ENCODE measurements around the gene HOXB9.

HOXB9 gene

DNA sequence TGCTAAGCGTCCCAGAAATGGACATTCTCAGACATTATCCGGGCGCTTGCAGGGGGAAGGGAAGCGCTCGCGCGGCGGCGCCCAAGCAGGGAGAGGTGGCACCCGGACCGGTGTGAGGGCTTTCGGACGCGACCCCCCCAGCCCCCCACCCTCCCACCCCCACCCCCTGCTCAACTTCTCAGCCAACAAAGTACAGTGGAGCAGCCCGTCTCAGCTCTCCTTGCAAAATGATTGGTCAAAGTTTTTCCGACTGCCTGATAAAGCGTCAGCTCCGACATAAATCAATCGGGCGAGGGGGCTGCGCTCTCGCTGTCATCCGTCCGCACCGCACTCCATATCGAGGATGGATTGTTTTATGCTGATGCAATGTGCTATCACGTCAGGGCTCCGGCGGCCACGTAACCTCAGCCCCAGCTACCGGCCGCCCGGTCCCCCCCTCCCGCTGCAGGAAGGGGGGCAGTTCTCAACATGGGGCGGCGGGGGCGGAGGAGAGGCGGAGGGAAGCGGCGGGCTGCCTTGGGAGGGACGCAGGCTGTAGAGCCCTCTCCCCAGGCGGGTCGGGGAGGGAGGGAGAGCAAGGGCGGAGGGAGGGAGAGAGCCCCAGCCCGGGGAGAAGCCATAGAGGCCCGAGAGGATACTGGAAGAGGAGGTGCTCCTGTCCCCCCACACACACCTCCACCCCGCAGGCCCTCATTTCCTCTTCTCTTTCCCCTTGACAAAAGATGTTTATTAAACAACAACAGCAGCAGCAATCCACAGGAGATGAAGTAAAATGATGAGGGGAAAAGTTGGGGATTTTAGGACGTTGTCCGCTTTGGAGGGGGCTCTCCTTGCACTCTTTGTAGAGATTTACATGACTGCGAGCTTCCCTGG lies at the start of gene HOXB9:
HOXB9 (minus strand) TSS at position 114 of the 873 bp plus-strand sequence; CDS start at position 25, 89 bp downstream.
- no peak for DNase-seq

DNA sequence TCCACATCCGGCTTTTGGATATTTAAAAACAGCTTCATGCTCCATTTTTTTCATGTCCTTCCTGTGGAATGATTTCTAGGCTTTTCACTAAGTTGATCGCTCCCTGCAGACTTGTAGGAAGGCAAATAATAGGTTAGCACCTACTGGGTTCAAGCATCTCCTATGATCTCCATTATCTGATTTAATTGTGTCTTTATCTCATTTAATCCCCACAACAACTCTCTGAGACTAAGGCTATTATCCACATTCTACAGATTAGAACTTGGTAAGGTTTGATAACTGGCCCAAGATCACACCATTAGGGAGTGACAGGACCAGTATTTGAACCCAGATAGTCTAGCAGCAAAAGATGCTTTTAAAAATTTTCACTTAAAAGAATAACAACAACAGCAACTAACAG lies 46.2 kb upstream of the HOXB9 start:
- DNase-seq: no peak

DNA sequence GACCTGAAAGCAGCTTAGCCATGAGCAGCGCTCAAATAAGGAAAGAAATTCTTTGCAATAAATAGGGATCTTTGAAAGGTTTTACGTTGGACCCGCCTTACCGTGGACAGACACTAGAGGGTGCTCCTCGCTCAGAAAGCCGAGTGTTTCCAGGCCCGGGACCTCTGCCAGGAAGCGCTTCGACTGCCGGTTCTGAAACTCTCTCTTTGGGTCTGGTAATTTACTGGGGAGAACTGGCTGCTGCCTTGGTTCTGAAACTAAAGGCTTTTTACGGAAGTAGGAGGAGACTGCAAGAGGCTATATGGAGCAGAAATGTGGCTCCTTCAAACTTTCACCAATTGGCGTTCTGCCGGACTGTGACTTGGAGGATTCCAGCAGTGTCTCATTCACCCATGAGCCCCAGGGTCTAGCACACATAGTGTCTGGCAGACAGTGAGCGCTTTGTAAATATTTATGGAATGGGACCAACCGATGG lies 45.6 kb upstream of the HOXB9 start:
- peak; percentile 50 for DNase-seq

DNA sequence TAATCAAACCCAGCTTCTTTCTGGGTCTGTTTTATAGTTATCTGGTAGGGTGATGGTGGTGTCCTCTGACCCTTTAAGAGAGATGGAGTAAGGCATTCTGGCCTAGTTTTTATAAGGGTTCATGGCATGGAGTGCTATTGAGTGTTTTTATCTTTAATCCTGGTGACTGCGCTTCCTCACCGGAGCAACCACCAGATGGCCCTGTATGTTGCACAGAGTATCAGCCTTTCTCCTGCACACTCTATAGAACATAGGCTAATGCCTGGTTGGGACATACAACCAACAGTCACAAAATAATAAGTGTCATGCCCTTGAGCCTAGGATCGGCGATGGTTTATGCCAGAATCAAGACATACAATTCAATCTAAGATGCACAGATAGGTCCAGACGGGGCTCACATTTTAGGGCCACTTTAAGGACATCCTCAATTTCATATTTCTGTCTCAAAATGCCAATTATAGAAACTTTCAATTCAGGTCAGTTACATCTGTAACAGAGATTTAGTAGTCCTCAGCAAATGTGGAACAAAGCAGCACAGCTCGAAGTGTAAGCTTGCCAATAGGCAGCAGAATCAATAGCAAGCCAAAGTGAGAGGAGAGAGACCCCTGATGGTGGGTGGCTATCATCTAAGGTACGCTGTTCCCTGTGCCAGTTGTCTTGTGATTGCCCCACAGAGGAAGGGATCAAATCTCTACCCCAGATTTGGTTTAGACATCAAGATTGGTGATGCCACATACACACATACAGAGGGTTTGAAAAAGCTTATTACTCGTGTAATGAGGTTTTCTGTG lies 37.2 kb upstream of the HOXB9 start:
- DNase-seq: no peak

DNA sequence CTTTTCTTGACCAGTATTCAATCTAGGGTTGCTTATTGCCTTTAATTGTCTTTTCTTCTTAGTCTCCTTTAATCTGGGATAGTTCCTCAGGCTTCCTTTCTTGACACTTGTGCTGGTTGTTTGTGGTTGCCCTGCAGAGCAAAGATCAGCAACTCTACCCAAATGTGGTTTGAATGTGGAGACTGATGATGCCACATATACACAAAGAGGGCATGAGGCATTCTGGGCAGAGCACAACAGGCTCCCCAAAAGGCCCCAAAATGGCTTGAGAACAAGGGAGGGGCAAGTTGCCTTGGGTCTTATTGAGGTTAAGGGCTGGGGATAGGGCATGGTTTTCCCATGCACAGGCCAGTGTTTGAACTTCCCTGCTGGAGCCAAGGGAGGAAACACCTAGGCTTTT lies 29.8 kb upstream of the HOXB9 start:
- DNase-seq: no peak

DNA sequence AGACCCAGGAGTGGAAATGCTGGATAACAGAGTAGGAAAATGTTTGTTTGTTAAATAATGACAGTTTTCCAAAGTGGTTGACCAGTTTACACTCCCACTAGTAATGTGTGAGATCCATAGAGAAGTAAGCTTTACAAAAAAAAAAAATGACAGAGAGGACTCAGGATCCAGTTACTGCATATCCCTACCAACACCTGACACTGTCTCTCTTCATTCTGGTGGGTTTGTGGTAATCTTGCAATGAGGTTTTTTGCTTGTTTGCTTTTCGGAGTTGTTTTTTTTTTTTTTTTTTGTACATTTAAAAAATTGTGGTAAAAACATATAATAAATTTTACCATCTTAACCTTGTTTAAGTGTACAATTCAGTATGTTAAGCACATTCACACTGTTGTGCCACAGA lies 23.6 kb upstream of the HOXB9 start:
- no peak for DNase-seq

DNA sequence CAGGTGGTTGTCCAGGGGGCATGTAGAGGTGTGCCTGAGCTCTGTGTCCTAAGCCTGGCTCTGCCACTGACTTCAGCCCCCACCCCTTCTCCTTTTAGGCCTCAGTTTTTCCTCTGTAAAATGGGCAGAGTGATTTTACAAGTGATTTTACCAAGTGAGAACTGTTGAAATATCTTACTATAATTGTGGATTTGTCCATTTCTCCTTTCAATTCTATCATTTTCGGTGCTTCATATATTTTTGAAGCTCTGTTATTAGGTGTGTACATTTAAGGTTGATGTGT lies 21.7 kb upstream of the HOXB9 start:
- DNase-seq: no peak

DNA sequence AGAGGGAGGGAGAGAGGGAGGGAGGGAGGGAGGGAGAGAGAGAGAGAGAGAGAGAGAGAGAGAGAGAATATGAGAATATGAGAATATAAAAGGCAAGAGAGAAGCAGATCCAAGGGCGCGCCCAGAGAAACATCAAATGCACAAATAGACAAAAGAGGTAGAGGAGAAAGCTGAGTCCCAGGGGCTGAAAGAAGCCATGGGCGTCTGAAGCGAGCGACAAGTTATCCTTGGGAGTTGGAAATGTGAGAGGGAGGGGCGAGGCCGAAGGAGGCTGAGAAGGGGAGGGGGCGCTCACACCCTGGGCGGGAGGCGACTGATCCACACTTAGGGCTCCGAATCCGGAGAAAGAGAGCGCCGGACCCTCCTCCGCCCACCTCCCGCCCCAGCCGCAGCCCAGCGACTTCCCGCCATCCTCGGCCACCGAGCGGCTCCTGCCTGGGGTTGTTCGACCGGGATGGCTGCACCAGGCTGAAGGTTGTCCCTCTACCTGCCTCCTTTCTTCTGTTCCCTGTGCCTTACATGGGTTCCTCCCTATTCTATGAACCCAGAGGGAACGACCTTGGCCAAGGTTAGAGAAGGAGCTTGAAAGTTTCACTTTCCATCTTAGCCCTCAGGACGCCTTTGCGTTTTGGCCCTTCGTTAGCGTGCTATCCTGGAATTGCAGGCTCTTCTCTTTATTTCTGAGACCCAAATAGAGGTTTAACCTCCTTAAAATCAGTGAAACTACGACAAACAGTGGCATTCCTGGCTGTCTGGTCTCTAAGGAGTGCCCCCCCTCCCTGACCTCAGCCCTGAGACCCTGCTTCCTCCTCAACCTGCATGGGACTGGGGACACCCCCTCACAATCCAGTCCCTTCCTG lies 21.2 kb upstream of the HOXB9 start:
- no peak for DNase-seq

DNA sequence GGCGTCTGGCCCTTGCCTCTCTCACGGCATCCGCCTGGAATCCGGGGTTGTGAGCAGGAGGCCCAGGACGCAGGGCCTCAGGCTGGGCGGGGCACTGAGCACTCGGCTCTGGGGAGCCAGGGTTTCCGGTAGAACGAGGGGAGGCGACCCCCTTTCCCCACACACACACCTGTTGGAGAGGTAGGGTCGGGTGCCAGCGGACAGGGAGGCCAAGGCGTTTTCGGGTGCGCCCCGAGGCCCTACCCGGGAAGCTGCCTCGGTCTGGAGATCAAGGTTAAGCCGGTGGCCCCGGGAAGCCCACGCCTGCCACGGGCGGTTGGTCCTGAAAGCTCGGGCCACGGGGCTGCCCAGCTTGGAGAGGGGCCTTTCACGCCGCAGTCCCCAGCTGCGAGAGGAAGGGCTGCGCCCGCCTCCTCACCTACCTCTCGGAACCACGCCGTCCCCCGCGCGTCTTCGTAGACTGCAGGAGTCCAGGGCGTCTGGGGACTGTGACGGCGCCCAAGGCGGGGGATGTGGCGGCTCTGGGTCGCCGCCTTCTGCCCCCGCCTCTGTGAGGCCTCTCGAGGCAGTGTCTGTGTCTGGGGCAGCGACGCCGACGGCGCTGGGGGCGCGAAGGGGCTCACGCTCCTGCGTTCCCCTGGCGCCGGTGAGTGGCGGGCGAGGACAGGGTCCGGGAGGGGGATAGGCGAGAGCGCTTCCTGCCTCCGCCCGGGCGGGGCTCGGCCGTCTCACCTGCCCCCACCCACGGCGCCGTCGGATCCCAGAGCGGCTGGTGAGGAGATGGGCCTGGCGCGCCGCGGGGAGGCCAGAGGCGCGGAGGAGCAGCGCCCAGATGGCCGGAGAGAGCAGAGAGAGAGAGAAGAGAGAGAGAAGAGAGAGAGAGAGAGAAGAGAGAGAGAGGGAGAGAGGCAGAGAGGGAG lies 20.3 kb upstream of the HOXB9 start:
- DNase-seq: no peak

DNA sequence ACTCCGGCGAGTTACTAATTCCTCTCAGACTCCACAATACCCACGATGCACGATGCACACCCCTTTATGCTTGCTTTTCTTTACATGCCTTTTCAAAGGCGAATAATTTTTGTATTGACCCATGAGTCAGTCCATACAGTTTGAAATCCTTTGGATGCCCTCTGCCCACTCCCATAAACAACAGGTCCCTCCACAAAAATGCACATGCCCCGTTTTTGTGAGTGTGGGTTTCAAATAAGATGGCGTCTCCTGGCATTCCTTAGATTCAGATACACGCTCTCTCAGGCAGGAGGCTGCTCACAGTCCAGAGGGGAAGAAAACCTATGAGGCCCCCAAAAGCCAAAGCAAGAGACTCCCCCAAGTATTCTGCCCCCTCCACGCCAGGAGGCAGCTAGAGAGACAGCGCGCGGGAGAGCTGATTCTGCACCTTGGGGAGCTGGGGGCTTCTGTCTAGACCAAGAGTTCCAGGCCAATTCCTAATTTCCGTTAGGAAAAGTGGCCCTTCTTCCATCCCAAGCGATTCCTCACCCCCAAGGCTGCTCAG lies 19.6 kb upstream of the HOXB9 start:
- DNase-seq: no peak

DNA sequence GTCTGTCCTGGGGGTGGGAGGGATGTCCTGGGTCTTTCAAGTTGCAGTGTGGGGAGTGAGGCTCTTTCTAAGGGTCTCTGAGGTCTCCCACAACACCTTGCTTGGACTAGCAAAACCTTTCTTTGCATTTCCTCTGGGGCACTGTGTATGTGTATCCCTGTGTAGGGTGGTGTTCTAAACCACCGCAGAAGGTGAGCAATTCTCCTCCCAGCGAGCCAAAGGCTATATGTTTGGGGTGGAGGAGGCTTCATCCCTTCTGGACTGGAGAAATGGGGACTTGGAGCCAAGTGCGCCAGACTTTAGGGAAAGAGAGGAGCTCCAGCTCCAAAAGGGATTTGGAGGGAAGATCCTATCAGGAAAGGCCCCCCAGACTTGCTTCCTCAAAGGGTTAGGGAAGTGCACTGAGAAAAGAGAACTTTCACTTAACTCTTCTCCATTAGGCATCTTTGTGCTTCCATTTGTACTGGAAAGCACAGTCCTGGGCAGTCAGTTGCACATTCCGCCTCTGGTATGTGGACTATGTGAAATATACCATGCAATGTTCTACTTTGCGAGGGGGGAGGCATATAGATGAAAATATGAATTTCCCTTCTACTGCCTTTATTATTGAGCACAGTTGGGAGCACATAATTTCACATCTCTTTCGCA lies 18.9 kb upstream of the HOXB9 start:
- no peak for DNase-seq

DNA sequence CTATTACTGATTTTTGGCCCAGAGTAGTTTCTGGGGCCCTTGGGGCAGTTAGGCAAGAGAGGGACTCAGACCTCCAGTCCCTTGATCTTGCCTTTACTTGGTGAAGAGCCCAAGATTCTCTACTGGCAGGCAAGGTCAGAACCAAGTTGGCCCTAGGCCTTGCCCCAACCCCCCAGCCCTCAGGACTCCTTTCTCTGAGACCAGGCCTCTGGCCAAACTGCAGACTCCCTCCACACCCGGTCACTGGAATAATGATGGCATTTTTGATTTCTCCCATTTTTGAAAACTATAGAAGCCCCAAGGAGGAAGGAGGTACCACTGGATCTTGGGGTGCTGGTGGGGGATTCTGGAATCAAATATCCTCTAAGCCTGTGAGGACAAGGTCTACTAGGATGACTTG lies 18.0 kb upstream of the HOXB9 start:
- no peak for DNase-seq

DNA sequence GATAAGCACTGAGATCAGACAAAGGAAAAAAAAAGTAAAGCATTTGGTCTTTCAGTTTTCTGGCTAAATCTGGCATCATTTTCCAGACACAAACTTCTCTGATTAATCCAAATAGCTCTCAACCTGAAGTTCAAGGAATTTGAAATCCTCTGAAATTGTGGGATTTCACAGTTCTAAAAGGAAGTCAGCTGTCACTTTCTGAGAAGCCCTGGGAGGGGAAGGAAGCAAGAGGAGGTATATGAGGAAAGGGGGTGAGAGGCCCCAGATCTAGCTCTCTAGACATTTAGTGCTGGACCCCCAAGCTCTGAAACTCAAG lies 17.5 kb upstream of the HOXB9 start:
- no peak for DNase-seq

DNA sequence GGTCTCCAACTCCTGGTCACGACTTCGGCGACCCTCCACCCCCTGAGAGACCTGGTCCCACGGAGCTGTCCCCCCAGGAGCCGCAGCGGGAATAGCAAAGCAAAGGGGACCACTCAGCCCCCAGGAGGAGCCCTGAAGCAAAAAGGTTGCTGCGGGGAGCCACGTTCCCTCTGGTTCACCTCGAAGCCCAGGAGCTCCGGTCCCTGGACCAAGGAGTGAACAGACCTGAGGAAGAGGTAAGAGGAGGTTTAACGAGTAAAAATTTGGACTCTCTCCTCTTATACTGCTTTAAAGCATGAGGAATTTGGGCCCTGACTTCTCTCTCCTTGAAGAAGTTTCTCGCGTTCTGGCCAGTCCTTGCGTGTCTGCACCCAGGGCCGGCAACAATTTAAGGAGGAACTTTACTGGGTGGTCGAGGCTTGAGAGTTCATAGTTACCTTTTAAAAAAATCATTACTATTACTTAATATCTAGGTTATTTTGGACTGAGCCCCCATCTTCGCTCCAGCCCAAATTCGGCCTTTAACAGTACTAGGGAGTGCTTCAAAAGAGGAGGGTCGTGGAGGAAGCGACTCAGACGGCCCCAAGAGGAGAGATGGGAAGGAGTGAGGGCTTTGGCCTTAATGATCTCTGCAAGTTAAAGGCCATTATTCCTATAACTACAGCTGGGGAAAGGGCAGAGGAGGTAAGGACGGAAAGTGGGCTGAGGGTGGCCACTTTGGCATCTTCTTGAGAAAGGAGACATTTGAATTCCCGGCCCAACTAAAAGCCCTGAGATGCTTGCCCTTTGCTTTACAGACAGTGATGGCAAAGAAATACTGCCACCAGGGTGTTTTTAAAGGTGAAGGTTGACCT lies 16.9 kb upstream of the HOXB9 start:
- no peak for DNase-seq

DNA sequence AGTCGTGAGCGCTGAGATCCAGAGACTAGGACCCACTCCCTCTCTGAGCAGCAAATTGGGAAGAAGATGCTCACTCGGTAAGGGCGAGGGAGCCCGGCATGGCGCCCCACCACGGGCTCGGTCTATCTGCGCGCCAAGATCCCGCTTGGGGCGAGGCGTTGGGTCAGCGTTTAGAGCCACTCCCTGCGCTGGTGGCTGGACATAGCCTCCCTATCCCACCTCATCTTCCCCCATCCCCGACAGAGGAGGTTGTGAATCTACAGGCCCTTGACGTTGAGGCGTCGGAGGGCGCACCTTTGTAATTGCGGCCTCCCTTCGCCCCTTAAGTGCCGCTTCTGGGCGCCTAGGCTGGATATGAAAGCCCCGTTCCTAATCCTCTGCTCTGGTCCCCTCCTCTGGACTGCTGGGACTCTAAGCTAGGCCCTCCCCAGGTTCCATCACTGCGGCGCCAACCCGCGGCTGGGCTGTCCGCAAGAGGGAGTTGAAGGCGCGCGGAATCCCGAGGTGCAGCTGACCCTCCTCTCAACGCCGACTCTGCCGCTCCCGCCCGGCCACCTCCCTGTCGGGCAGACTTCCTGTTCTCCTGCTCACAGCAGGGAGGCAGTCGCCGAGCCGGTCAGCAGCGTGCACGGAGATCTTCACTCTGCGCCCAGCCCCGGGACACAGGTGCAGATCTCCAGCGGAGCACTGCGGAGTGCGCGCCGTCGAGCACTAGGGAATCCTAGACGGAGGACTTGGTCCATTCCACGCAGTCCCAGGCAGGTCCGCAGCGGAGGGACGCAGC lies 16.1 kb upstream of the HOXB9 start:
- no peak for DNase-seq

DNA sequence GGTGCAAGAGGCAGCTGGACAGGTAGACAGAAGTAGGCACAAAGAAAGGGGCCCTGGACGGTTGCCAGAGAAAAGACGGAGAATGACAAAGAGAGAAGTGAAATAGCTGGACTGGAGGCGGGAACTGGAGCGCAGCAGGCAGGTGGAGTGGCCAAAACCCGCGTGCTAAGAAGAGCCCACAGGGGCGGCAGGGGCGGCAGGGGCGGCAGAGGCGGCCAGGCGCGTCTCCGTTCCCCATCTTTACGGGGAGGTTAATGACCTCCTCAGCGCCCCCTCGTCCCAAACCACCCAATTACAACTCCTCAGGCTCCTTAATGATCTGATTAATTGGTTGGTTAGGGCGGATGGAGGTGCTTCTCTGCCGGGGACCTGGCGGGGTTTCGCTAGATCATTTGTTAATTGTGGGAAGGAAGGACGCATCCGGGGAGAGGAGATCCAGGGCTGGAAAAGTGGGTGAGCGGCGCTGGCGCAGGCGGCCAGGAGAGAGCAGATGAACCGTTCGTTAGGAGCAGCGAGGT lies 15.4 kb upstream of the HOXB9 start:
- DNase-seq: no peak

DNA sequence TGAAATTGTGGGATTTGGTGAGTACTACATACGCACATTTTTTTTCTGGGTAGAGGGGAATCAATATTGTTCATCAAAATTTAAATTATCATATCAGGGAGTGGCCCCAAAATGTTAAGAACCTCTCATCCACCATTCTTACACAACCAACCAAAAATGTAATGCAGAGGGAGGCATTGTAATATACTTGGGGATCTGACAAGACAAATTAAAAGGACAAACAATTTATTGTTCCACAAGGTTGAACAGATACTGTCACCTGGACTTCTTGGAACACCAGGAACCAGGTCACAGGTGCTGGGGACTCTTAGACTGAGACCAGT lies 14.7 kb upstream of the HOXB9 start:
- no peak for DNase-seq

DNA sequence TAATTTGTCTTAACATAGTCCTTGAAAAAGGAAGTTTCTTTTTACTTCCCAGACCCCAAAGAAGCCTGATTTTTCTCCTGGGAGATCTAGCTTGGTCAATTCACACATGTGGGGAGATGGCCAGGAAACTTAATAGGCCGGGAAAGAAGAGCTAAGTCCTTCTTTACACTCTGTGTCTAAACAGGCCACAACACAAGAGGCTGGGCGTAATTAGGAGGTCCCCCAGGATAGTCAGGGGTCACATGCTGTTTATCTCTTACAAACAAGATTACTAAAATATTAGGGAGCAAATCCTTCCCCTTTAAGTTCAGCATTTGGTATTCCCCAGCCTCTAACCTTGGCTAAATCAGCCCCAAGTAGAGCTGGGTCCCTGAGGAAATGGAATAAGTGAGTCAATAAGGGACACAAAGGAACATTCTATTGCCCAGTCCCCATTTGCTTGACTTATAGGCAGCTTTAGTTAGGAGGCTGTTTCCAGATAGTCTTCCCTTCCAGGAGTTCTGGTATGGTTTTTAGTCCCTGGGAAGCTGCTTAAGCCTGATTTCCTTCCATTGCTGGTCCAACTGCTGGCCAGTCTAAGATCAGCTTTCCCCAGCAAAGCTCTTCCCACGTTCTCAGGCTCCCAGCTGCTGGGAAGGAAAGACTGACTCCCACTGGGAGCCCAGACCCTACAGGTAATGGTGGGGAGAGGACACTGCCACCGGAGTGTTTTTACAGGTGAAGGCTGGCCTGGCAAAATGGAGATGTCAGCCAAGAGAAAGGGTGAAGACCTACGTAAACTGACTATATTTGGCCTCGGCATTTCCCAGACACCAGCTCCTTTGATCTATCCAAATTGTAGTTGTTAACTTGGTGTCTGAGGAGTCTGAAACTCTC lies 14.1 kb upstream of the HOXB9 start:
- no peak for DNase-seq

DNA sequence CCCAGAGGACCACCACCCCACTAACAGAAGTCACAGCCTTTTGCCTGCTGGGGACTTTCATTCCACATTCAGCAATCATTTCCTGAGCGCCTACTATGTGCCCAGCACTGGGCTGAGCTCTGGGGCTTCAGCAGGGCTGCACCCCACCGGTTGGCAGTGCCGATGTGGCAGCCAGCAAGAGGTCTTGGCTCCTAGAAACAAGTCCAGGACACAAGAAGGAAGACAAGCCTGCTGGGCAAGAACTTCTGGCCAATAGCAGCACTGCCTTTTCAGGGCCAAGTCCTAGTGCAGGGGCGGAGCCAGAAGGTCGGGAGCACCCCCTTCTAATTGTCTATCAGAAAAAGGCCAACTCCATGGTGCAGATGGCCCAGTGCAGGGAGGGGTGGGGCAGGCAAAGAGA lies 13.0 kb upstream of the HOXB9 start:
- no peak for DNase-seq
